Prostate gland (tissue), 2 donors: ENCODE measurements around the gene SMIM23. TPM values are rescaled to one million over a fixed set of nuclear protein-coding genes. Genes with fewer than 3 reads are reported as not detected.

Experiments
- DNase-seq: peaks from one replicate; pipeline ENCODE4 v3.0.0-alpha.2; 2019; ENCODE audit warnings: low spot score
- H3K27ac ChIP-seq, 2 donors: fragments of 200-600 bp; sonication (generic); 2 replicates each; pipeline ENCODE4 v1.5.1; 2017 to 2019
- H3K27me3 ChIP-seq: fragments of 200-600 bp; sonication (generic); replicated peaks from 2 replicates; pipeline ENCODE4 v1.5.1; 2019; ENCODE audit not compliant: insufficient read depth
- H3K36me3 ChIP-seq, 2 donors: fragments of 200-600 bp; sonication (generic); 1 replicate in 1 of 2; 2 replicates in 1 of 2; pipeline versions ENCODE4 v1.5.1 to v1.8.1; 2017 to 2019
- H3K4me1 ChIP-seq: fragments of 200-600 bp; sonication (generic); replicated peaks from 2 replicates; pipeline ENCODE4 v1.5.1; 2019
- H3K4me3 ChIP-seq, 2 donors: fragments of 200-600 bp; sonication (generic); 2 replicates each; pipeline ENCODE4 v1.5.1; 2017 to 2019
- H3K9me3 ChIP-seq: fragments of 200-600 bp; sonication (generic); 2 replicates; pipeline ENCODE4 v1.5.1; 2017
- POLR2A ChIP-seq: fragments of 450-650 bp; IDR thresholded peaks from one replicate; pipeline ENCODE4 v1.6.1; 2016; ENCODE audit warnings: antibody characterized with exemption, mild to moderate bottlenecking
- POLR2AphosphoS5 ChIP-seq: sonication (generic); formaldehyde crosslinking; IDR thresholded peaks from one replicate; pipeline ENCODE4 v1.6.1; 2017; ENCODE audit warnings: antibody characterized with exemption
- WGBS: methylation state at CpG from one replicate; pipeline ENCODE4 v1.1.5; 2018; 5-methylcytosine and 5-hydroxymethylcytosine counted together
- intact Hi-C: fragments of 100-400 bp; cut with DNase I; formaldehyde crosslinking; loops from one replicate; pipeline ENCODE4 v1.14.2; 2022
- total RNA-seq, 2 donors: library from RNA; depleted of rRNA; stranded (reverse); fragments of >200 nt; gene quantifications; one replicate each; pipeline ENCODE4 v1.1.0, GENCODE V29; 2016
- TF ChIP-seq, protein P1 (sequence below), 4 experiments: fragments of 200-600 bp in 2 of 4; fragments of 450-650 bp in 2 of 4; sonication (generic) in 2 of 4; IDR thresholded peaks; 1 replicate in 3 of 4; 2 replicates in 1 of 4; pipeline ENCODE4 v1.5.1; 2016 to 2019; ENCODE audit warnings: antibody characterized with exemption in 4 of 4, mild to moderate bottlenecking in 2 of 4, moderate library complexity in 2 of 4

The SMIM23 gene
- total RNA-seq, 2 donors from 2014 or later = not detected

DNA sequence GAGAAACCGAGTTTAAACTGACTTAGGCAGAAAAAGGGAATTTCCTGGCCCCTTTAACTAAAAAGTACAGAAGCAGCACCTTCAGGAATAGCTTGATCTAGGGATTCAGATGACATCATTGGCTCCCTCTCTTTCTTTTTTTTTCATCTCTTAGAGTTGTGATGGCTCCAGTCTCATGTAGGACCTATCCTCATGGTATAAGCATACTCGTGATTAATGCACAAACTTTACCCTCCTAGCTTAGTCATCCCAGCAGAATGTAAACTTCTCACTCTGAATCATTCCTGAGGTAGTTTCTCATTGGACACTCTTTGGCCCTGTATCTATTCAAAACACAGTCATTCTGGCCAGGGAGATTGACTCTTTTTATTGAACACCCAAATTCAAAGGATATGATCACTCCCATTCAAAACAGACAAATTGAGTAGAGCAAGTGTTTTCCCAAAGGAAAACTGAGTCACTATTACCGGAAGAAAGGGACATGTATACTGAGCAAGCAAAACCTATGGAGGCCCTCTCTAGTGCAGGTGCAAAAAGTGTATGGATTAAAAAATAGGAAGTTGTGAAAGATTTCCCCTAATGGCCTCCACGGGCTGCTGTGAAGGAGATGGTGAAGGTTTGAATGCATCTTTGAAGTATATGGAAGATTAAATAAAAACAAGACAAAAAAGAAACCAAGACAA, 27.6 kb upstream of the SMIM23 start:
- DNase-seq = no peak
- TF ChIP-seq POLR2A (no peak), POLR2AphosphoS5 (no peak)
- TF ChIP-seq, protein P1, sequence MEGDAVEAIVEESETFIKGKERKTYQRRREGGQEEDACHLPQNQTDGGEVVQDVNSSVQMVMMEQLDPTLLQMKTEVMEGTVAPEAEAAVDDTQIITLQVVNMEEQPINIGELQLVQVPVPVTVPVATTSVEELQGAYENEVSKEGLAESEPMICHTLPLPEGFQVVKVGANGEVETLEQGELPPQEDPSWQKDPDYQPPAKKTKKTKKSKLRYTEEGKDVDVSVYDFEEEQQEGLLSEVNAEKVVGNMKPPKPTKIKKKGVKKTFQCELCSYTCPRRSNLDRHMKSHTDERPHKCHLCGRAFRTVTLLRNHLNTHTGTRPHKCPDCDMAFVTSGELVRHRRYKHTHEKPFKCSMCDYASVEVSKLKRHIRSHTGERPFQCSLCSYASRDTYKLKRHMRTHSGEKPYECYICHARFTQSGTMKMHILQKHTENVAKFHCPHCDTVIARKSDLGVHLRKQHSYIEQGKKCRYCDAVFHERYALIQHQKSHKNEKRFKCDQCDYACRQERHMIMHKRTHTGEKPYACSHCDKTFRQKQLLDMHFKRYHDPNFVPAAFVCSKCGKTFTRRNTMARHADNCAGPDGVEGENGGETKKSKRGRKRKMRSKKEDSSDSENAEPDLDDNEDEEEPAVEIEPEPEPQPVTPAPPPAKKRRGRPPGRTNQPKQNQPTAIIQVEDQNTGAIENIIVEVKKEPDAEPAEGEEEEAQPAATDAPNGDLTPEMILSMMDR (IDR thresholded peaks at IDR 0.05) = no peak

DNA sequence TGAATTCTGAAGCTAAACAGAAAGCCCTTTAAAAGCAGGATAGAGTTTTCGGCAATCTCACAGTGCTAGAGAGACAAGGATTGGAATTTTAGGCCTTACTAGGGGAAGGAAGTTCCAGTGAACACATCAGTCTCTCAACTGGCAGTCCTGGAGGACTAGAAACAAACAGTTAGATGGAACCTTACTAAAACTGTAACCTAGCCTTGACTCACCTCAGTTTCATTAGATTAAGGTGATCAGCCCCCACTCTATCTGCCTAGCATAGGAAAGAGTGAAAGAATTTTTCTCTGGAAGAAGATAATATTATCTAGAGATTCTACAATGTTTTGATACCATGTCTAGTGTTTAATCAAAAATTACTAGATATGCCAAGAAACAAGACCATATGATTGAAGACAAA, 25.8 kb upstream of the SMIM23 start:
- H3K27ac ChIP-seq = no peak overlapping the region

More for the DNA sequence above, 27.6 kb upstream of the SMIM23 start:
- H3K4me1 ChIP-seq = no peaks in the 10 kb centered on the region
- no peaks in the 10 kb centered on the region for H3K36me3 ChIP-seq
- H3K4me3 ChIP-seq = no peak overlapping the region
- H3K27ac ChIP-seq = no peak overlapping the region
- intact Hi-C loops = no loop called here
- 82% methylated on average over 4 of the region's 4 CpGs for WGBS
- H3K27me3 ChIP-seq = no peaks in the 10 kb centered on the region
- H3K9me3 ChIP-seq = no peaks in the 10 kb centered on the region

DNA sequence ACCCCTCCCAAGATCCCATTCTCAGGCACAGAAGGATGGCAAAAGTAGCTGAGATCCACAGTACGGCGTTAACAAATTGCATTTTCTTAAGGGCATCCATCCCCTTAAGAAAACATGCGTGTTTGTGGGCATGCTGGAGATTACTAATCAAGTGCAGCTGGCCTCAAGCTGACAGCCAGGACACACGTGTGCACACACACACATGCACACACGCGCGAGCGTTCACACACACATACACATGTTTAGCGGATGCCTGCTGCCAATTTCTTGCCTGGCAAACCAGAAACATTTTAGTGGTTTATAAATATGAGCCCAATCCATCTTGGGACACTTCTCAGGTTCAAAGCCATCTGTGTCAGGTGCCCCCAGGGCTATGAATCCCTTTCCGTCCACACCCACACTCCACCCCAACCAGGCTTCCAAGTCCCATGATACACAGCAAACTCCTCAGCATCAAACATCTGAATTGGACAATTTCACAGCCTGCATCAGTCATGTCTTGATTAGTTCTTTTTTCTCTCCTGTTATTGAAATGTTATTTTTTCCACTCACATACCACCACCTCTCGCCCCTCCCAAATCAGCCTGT, 23.5 kb upstream of the SMIM23 start:
- H3K4me1 ChIP-seq = no peaks in the 10 kb centered on the region
- 87% methylated on average over 11 of the region's 11 CpGs for WGBS
- TF ChIP-seq POLR2A = no peak
- TF ChIP-seq, protein P1 (IDR thresholded peaks at IDR 0.05) = no peak
- TF ChIP-seq POLR2AphosphoS5 = no peak
- H3K27me3 ChIP-seq = no peaks in the 10 kb centered on the region
- H3K9me3 ChIP-seq = no peaks in the 10 kb centered on the region
- no peak overlapping the region for H3K4me3 ChIP-seq
- intact Hi-C loops = no loop called here
- H3K36me3 ChIP-seq = no peaks in the 10 kb centered on the region
- DNase-seq = no peak
- no peak overlapping the region for H3K27ac ChIP-seq

More for the DNA sequence above, 25.8 kb upstream of the SMIM23 start:
- no peaks in the 10 kb centered on the region for H3K4me1 ChIP-seq
- intact Hi-C loops = no loop called here
- TF ChIP-seq POLR2A (no peak), POLR2AphosphoS5 (no peak)
- TF ChIP-seq, protein P1 (IDR thresholded peaks at IDR 0.05) = no peak
- no peak overlapping the region for H3K4me3 ChIP-seq
- H3K36me3 ChIP-seq = no peaks in the 10 kb centered on the region
- WGBS = 95% methylated on average over 1 of the region's 1 CpG
- no peaks in the 10 kb centered on the region for H3K27me3 ChIP-seq
- no peaks in the 10 kb centered on the region for H3K9me3 ChIP-seq
- no peak for DNase-seq

DNA sequence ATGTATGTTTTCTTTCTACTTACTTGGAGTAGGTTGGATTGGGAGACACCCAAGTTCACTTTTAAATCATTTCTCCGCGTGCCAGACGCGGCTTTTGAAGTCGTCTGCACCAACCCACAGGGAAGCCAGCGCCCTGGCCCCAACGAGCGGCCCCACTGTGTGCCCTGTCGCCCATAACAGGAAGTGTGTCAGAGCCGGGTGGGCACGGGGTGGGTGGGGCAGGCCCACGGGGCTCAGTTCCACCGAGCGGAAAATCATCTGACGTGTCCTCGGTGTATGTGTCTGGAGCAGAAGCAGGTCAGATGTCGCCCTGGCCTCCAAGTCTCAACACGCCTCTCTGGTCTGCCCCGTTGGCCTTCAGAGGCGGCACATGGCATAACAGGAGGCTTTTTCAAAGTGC, 22.7 kb upstream of the SMIM23 start:
- TF ChIP-seq, protein P1 (IDR thresholded peaks at IDR 0.05) = no peak
- TF ChIP-seq POLR2AphosphoS5 (no peak), POLR2A (no peak)
- Histone ChIP-seq H3K4me1 (no peaks in the 10 kb centered on the region), H3K36me3 (no peaks in the 10 kb centered on the region), H3K4me3 (no peak overlapping the region), H3K27ac (no peak overlapping the region), H3K9me3 (no peaks in the 10 kb centered on the region), H3K27me3 (no peaks in the 10 kb centered on the region)
- 82% methylated on average over 20 of the region's 20 CpGs for WGBS
- DNase-seq = no peak
- intact Hi-C loops = no loop called here

DNA sequence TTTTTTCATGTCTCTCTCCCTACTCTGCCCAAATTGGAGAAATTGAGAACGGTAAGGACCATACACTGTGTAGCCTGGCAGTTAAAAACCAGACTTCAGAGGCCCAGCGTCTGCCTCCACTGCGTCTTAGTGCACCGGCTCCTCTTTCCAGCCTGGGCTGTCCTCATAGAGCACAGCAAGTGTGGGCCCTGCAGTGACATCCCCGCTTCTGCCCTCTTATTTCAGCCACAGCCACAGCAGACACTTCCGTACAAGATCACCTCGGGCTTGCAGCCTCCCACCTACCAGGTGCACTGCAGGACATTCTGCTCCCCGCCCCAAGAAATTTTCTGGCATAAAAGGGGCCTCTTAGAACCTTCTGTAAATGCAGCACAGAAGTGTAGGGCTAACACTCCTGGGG, 21.4 kb upstream of the SMIM23 start:
- intact Hi-C loops = no loop called here
- H3K4me1 ChIP-seq = no peaks in the 10 kb centered on the region
- no peaks in the 10 kb centered on the region for H3K9me3 ChIP-seq
- TF ChIP-seq POLR2A (no peak), POLR2AphosphoS5 (no peak)
- TF ChIP-seq, protein P1 (IDR thresholded peaks at IDR 0.05) = no peak
- 91% methylated on average over 8 of the region's 8 CpGs for WGBS
- no peak overlapping the region for H3K4me3 ChIP-seq
- no peak for DNase-seq
- H3K27me3 ChIP-seq = no peaks in the 10 kb centered on the region
- H3K36me3 ChIP-seq = no peaks in the 10 kb centered on the region
- no peak overlapping the region for H3K27ac ChIP-seq
